ENCODE results near the gene PROC. TPM values are rescaled to one million over a fixed set of nuclear protein-coding genes. Genes with fewer than 3 reads are reported as not detected.

Gene PROC
- total RNA-seq, 1 experiment from 2014 or later = not detected

DNA sequence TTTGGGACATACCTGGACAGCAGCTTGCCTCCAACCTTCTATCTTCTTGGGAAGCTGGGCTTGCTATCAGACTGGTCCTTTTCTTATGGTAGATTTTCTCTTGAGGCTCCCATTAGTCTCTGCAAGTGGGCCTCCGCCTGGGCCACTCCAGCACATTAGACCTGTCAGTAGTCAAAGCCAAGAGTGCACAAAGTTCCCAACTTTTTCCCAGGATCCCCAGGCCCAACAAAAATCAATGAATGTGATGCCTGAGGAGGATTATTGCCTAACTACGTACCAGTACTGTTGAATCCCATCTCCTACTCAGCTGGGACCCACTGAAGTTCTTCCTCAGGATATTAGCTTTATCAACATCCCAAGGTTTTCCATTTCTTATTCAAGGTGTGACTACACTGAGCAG lies 51.7 kb downstream of the PROC start:
- CTCF ChIA-PET = no interaction called here
- BruUV-seq (replicated peaks) = no TSS peak
- intact Hi-C loops (cut with micrococcal nuclease) = no loop called here

More for the DNA sequence above, 51.7 kb downstream of the PROC start:
- RAD21 ChIA-PET (ENCODE audit: low non-redundant PET in 1 of 2, low total read pairs in 2 of 2, uncharacterized antibody in 2 of 2, unreplicated experiment in 2 of 2) = no interaction called here
- Histone ChIP-seq H3K4me3 (replicated peaks in 1 of 2; ENCODE audit: low read depth in 1 of 2, low read length in 2 of 2) (no peak overlapping the region), H2AFZ (ENCODE audit: low read depth, low read length, poor library complexity, severe bottlenecking) (no peak overlapping the region), H3K4me2 (ENCODE audit: low read length) (no peak overlapping the region), H3K27ac (ENCODE audit: low read depth, low read length) (no peak overlapping the region), H3K9ac (ENCODE audit: low read length) (no peak overlapping the region), H3K36me3 (ENCODE audit: control insufficient read depth in 1 of 2, insufficient read depth in 2 of 2, low read length in 2 of 2) (no peaks in the 10 kb centered on the region), H3K9me3 (ENCODE audit: control insufficient read depth in 1 of 2, insufficient read depth in 1 of 2, low read depth in 1 of 2, low read length in 2 of 2) (no peaks in the 10 kb centered on the region), H3K4me1 (ENCODE audit: control insufficient read depth in 1 of 2, insufficient read depth in 2 of 2, low read length in 2 of 2) (no peaks in the 10 kb centered on the region), H3K79me2 (ENCODE audit: insufficient read depth, low read length) (no peaks in the 10 kb centered on the region), H3K9me2 (ENCODE audit: insufficient read depth) (no peaks in the 10 kb centered on the region), H4K20me1 (ENCODE audit: insufficient read depth) (no peaks in the 10 kb centered on the region), H3K27me3 (ENCODE audit: insufficient read depth, low read length) (no peaks in the 10 kb centered on the region)
- DNase-seq (ENCODE audit: low read depth, low spot score) = no peak
- ATAC-seq = no peak
- POLR2A ChIA-PET = no interaction called here
- TF ChIP-seq EGR1 (IDR thresholded peaks at IDR 0.05; ENCODE audit: low read depth) (no peak), ZFX (IDR thresholded peaks at IDR 0.05) (no peak), EZH2 (IDR thresholded peaks at IDR 0.05) (no peak), TCF7L2 (IDR thresholded peaks at IDR 0.05; ENCODE audit: borderline replicate concordance, extremely low read depth, insufficient read depth, insufficient read length) (no peak), POLR2A (IDR thresholded peaks at IDR 0.05; ENCODE audit: borderline replicate concordance, extremely low read depth, insufficient read depth, insufficient read length) (no peak), SIN3A (IDR thresholded peaks at IDR 0.05; ENCODE audit: low read depth) (no peak)
- TF ChIP-seq, protein P1, sequence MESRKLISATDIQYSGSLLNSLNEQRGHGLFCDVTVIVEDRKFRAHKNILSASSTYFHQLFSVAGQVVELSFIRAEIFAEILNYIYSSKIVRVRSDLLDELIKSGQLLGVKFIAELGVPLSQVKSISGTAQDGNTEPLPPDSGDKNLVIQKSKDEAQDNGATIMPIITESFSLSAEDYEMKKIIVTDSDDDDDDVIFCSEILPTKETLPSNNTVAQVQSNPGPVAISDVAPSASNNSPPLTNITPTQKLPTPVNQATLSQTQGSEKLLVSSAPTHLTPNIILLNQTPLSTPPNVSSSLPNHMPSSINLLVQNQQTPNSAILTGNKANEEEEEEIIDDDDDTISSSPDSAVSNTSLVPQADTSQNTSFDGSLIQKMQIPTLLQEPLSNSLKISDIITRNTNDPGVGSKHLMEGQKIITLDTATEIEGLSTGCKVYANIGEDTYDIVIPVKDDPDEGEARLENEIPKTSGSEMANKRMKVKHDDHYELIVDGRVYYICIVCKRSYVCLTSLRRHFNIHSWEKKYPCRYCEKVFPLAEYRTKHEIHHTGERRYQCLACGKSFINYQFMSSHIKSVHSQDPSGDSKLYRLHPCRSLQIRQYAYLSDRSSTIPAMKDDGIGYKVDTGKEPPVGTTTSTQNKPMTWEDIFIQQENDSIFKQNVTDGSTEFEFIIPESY (IDR thresholded peaks at IDR 0.05; ENCODE audit: extremely low read depth, insufficient replicate concordance, low read length) = no peak
- TF ChIP-seq, protein P2, sequence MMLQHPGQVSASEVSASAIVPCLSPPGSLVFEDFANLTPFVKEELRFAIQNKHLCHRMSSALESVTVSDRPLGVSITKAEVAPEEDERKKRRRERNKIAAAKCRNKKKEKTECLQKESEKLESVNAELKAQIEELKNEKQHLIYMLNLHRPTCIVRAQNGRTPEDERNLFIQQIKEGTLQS (IDR thresholded peaks at IDR 0.05) = no peak

All from HCT116 (cell line).